MM.1S (cell line): ENCODE data around the gene ANXA4.

Experiments
- DNase-seq: peaks from one replicate; pipeline ENCODE4 v3.0.0-alpha.2; 2015
- H2AFZ ChIP-seq: fragments of 300-600 bp; sonication (generic); 2 replicates; pipeline ENCODE4 v1.6.0; 2016; ENCODE audit warnings: antibody characterized with exemption, low read length
- H3F3A ChIP-seq: fragments of 300-600 bp; sonication (generic); 2 replicates; pipeline ENCODE4 v1.6.1; 2016; ENCODE audit warnings: mild to moderate bottlenecking, antibody characterized with exemption, low read length, moderate library complexity, mixed read lengths; ENCODE audit not compliant: insufficient read depth
- H3K27ac ChIP-seq: fragments of 300-600 bp; sonication (generic); 2 replicates; pipeline ENCODE4 v1.5.1; 2016; ENCODE audit warnings: mild to moderate bottlenecking, low read length
- H3K27me3 ChIP-seq: fragments of 300-600 bp; sonication (generic); replicated peaks from 2 replicates; pipeline ENCODE4 v1.6.0; 2016; ENCODE audit warnings: low read length; ENCODE audit not compliant: insufficient read depth
- H3K36me3 ChIP-seq: fragments of 300-600 bp; sonication (generic); replicated peaks from 2 replicates; pipeline ENCODE4 v1.6.1; 2016; ENCODE audit warnings: mild to moderate bottlenecking, low read length, mixed read lengths; ENCODE audit not compliant: insufficient read depth
- H3K4me1 ChIP-seq: fragments of 300-600 bp; sonication (generic); 2 replicates; pipeline ENCODE4 v1.6.1; 2016; ENCODE audit warnings: low read length, mixed read lengths
- H3K4me2 ChIP-seq: fragments of 300-600 bp; sonication (generic); 2 replicates; pipeline ENCODE4 v1.6.0; 2016; ENCODE audit warnings: low read depth, low read length
- H3K4me3 ChIP-seq: fragments of 300-600 bp; sonication (generic); 2 replicates; pipeline ENCODE4 v1.5.1; 2016; ENCODE audit warnings: low read length, mixed read lengths
- H3K79me2 ChIP-seq: fragments of 300-600 bp; sonication (generic); 2 replicates; pipeline ENCODE4 v1.6.1; 2016; ENCODE audit warnings: mixed run types, low read length, mixed read lengths
- H3K9ac ChIP-seq: fragments of 300-600 bp; sonication (generic); 2 replicates; pipeline ENCODE4 v1.6.1; 2016; ENCODE audit warnings: low read length, mixed read lengths
- H3K9me2 ChIP-seq: fragments of 300-600 bp; sonication (generic); replicated peaks from 2 replicates; pipeline ENCODE4 v1.6.1; 2016; ENCODE audit warnings: mild to moderate bottlenecking, low read length, mixed read lengths; ENCODE audit not compliant: insufficient read depth
- H3K9me3 ChIP-seq: fragments of 300-600 bp; sonication (generic); replicated peaks from 2 replicates; pipeline ENCODE4 v1.6.1; 2016; ENCODE audit warnings: mild to moderate bottlenecking, low read length, mixed read lengths; ENCODE audit not compliant: insufficient read depth
- H4K20me1 ChIP-seq: fragments of 300-600 bp; sonication (generic); 2 replicates; pipeline ENCODE4 v1.6.1; 2016; ENCODE audit warnings: mild to moderate bottlenecking, low read length, moderate library complexity, mixed read lengths; ENCODE audit not compliant: insufficient read depth
- EZH2 ChIP-seq: fragments of 300-600 bp; sonication (generic); optimal IDR thresholded peaks from 2 replicates; pipeline ENCODE3; 2017; ENCODE audit warnings: low read depth, mild to moderate bottlenecking, antibody characterized with exemption, low read length, mixed read lengths
- EZH2phosphoT487 ChIP-seq: fragments of 300-600 bp; sonication (generic); IDR thresholded peaks from 2 replicates; pipeline ENCODE4 v1.6.1; 2018; ENCODE audit warnings: antibody characterized with exemption, low read length
- TF ChIP-seq, protein P1 (sequence below): fragments of 300-600 bp; sonication (generic); IDR thresholded peaks from 2 replicates; pipeline ENCODE4 v1.5.1; 2016; ENCODE audit warnings: antibody characterized with exemption, low read length, mixed read lengths

ANXA4 gene

DNA sequence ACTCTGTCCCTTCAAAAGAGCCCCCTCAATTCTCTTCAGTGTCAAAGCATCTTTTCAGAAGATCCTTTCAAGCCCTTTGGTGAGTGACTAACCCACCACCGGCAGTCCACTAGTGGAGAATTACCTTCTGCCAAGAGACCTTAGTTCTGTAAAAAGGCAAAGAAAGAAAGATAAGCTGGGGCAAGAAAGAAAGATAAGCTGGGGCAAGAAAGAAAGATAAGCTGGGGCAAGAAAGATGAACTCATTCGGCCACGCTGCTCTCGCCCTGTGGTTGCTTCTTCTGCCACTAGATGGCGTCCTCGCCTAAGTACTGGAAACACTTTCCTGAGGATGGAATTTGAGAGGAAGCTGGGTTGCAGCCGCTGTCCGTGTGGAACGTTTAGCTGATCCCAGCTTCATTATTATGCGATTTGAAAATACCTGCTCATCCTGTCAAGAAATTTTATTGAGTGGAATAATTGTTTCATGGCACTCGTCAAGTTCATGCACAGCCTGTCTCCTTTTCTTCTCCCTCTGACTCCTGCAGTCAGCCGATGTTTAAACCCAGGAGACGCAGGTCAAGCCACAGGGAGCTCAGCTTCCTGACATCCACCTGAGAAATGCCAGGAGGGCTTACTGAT is 17.3 kb upstream of the ANXA4 start:
- H3K9ac ChIP-seq, result no peak overlapping the region
- H3K36me3 ChIP-seq, result no peaks in the 10 kb centered on the region
- TF ChIP-seq EZH2 (no peak), EZH2phosphoT487 (no peak)
- TF ChIP-seq, protein P1, sequence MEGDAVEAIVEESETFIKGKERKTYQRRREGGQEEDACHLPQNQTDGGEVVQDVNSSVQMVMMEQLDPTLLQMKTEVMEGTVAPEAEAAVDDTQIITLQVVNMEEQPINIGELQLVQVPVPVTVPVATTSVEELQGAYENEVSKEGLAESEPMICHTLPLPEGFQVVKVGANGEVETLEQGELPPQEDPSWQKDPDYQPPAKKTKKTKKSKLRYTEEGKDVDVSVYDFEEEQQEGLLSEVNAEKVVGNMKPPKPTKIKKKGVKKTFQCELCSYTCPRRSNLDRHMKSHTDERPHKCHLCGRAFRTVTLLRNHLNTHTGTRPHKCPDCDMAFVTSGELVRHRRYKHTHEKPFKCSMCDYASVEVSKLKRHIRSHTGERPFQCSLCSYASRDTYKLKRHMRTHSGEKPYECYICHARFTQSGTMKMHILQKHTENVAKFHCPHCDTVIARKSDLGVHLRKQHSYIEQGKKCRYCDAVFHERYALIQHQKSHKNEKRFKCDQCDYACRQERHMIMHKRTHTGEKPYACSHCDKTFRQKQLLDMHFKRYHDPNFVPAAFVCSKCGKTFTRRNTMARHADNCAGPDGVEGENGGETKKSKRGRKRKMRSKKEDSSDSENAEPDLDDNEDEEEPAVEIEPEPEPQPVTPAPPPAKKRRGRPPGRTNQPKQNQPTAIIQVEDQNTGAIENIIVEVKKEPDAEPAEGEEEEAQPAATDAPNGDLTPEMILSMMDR, result peak; percentile 86
- H3K79me2 ChIP-seq, result no peaks in the 10 kb centered on the region
- no peaks in the 10 kb centered on the region for H3K9me2 ChIP-seq
- H3K4me3 ChIP-seq, result peak overlapping the region; percentile 32
- peak overlapping the region; percentile 74 for H3K4me2 ChIP-seq
- no peaks in the 10 kb centered on the region for H3F3A ChIP-seq
- H3K4me1 ChIP-seq, result no peaks in the 10 kb centered on the region
- DNase-seq, result peak; percentile 73
- no peaks in the 10 kb centered on the region for H4K20me1 ChIP-seq
- no peaks in the 10 kb centered on the region for H3K27me3 ChIP-seq
- no peaks in the 10 kb centered on the region for H3K9me3 ChIP-seq
- H3K27ac ChIP-seq, result no peak overlapping the region
- H2AFZ ChIP-seq, result peak overlapping the region; percentile 85

DNA sequence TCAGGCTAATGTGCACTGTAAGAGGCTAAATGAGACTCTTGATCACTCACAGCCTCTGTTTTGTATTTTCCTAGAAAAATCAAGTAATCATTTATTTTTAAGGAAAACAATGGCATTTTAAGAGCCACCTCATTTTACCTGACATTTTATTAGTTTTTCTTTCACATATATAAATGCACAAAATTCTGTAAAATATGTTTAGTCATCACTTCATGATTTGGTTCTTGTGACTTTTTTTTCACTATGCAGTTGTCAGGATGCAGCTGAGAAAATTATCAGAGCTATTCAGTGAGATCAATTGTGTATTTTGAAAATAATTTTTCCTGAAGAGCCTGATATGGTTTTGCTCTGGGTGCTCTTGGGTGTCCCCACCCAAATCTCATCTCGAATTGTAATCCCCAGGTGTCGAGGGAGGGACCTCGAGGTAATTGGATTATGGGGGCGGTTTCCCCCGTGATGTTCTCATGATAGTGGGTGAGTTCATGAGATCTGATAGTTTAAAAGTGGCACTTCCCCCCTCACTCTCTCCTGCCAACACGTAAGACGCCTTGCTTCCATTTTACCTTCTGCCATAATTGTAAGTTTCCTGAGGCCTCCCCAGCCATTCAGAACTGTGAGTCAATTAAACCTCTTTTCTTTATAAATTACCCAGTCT is 16.1 kb upstream of the ANXA4 start:
- H2AFZ ChIP-seq, result no peak overlapping the region
- TF ChIP-seq EZH2phosphoT487 (no peak), EZH2 (no peak)
- TF ChIP-seq, protein P1, result no peak

DNA sequence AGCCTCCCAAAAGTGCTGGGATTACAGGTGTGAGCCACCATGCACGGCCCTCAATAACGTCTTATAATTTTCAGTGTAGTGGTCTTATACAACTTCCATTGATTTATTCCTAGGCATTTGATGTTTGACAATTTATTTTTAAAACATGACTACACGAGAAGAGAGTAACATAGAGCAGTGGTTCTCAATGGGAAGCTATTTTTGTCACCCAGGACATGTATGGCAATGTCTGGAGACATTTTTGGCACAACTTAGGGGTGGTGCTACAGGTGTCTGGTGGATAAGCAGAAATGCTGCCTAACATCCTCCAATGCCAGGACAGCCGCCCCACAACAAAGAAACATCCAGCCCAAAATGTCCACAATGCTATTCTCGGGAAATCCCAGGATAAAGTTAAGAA is 12.7 kb upstream of the ANXA4 start:
- Histone ChIP-seq H3K27me3 (no peaks in the 10 kb centered on the region), H3K79me2 (no peaks in the 10 kb centered on the region), H3K9me2 (no peaks in the 10 kb centered on the region), H3F3A (no peaks in the 10 kb centered on the region), H3K27ac (no peak overlapping the region), H4K20me1 (no peaks in the 10 kb centered on the region), H3K9me3 (no peaks in the 10 kb centered on the region), H2AFZ (no peak overlapping the region), H3K4me3 (no peak overlapping the region), H3K4me2 (no peak overlapping the region), H3K4me1 (no peaks in the 10 kb centered on the region), H3K9ac (no peak overlapping the region), H3K36me3 (no peaks in the 10 kb centered on the region)
- TF ChIP-seq, protein P1, result no peak
- TF ChIP-seq EZH2 (no peak), EZH2phosphoT487 (no peak)
- DNase-seq, result no peak

More for the DNA sequence above, 16.1 kb upstream of the ANXA4 start:
- Histone ChIP-seq H3F3A (no peaks in the 10 kb centered on the region), H4K20me1 (no peaks in the 10 kb centered on the region), H3K36me3 (no peaks in the 10 kb centered on the region), H3K27me3 (no peaks in the 10 kb centered on the region), H3K9me2 (no peaks in the 10 kb centered on the region), H3K27ac (no peak overlapping the region), H3K4me2 (no peak overlapping the region), H3K4me1 (no peaks in the 10 kb centered on the region), H3K9ac (no peak overlapping the region), H3K4me3 (no peak overlapping the region), H3K9me3 (no peaks in the 10 kb centered on the region), H3K79me2 (no peaks in the 10 kb centered on the region)
- DNase-seq, result no peak
